Right forelimb (tissue), 1 donor: ENCODE data around the gene GHRL.

Experiments used
- DNase-seq: peaks from one replicate; pipeline ENCODE4 v3.0.0-alpha.2; 2018

GHRL gene

DNA sequence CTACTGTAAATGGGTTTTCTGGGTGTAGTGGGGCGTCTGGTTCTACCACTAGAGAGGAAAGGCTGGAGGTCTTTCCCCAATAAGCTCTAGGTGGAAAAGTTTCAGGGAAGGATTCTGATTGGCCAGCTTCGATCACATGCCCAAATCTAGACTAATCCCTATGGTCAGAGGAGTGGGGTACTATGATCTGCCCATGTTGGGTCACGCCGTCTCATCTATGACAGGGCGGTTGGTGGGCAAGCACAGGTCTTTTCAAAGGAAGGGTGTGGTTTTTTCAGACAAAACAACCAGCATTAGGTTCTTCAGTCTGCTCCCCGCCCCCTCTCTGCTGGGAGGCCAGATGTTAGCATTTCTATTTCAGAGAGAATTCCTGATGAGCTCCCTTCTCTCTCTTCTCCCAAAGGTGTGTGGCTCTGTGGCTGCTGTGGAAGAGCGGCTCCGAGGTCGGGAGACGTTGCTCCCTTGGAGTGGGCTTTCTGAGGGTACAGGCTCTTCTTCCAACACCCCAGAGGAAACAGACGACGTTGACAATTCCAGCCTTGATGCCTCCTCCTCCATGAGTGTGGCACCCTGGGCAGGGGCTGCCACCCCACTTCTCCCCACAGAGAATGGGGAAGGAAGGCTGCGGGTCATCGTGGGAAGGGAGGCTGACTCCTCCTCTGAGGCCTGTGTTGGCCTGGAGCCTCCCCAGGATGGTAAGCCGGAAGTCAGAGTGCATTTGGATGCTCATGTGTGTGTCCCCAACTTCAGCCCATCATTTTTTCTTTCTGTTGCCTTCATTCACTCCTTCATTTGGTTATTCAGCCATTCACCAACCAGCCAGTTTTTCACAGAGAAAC, 54.2 kb downstream of the GHRL start:
- no peak for DNase-seq
